ENCODE measurements around the gene CHID1.

Gene CHID1

GRCh38 chr11:883527-883926 is 27.1 kb downstream of the CHID1 start:
- Histone ChIP-seq H3K9me3 (ENCODE audit: low read length) (peaks cover 3% of the 10 kb centered on the region), H3K27me3 (ENCODE audit: insufficient read depth, low read length) (no peaks in the 10 kb centered on the region), H3K4me1 (ENCODE audit: insufficient read depth, low read length) (no peaks in the 10 kb centered on the region), H2AFZ (ENCODE audit: low read depth, low read length) (no peak overlapping the region), H3K36me3 (ENCODE audit: insufficient read depth, low read length) (peaks cover 55% of the 10 kb centered on the region), H3K4me3 (ENCODE audit: low read length) (no peak overlapping the region)

- Histone ChIP-seq H3K27me3 (ENCODE audit: insufficient read depth, low read length) (no peaks in the 10 kb centered on the region), H3K9me3 (ENCODE audit: low read length) (peaks cover 3% of the 10 kb centered on the region), H3K4me1 (ENCODE audit: insufficient read depth, low read length) (no peaks in the 10 kb centered on the region), H3K4me3 (ENCODE audit: low read length) (no peak overlapping the region), H3K36me3 (ENCODE audit: insufficient read depth, low read length) (peaks cover 49% of the 10 kb centered on the region), H2AFZ (ENCODE audit: low read depth, low read length) (no peak overlapping the region)
Observed at GRCh38 chr11:882596-882995, 28.0 kb downstream of the CHID1 start.

- no peak overlapping the region for H3K4me3 ChIP-seq (ENCODE audit: low read length)
- no peaks in the 10 kb centered on the region for H3K9me3 ChIP-seq (ENCODE audit: low read length)
- no peaks in the 10 kb centered on the region for H3K27me3 ChIP-seq (ENCODE audit: insufficient read depth, low read length)
- no peak overlapping the region for H2AFZ ChIP-seq (ENCODE audit: low read depth, low read length)
- peaks cover 37% of the 10 kb centered on the region for H3K36me3 ChIP-seq (ENCODE audit: insufficient read depth, low read length)
- H3K4me1 ChIP-seq (ENCODE audit: insufficient read depth, low read length) = no peaks in the 10 kb centered on the region
Observed at GRCh38 chr11:880447-880846, 30.2 kb downstream of the CHID1 start.

GRCh38 chr11:877565-877964 is 33.0 kb downstream of the CHID1 start:
- Histone ChIP-seq H3K9me3 (ENCODE audit: low read length) (no peaks in the 10 kb centered on the region), H2AFZ (ENCODE audit: low read depth, low read length) (no peak overlapping the region), H3K36me3 (ENCODE audit: insufficient read depth, low read length) (peaks cover 26% of the 10 kb centered on the region), H3K27me3 (ENCODE audit: insufficient read depth, low read length) (no peaks in the 10 kb centered on the region), H3K4me1 (ENCODE audit: insufficient read depth, low read length) (no peaks in the 10 kb centered on the region), H3K4me3 (ENCODE audit: low read length) (no peak overlapping the region)

- Histone ChIP-seq H3K9me3 (ENCODE audit: low read length) (no peaks in the 10 kb centered on the region), H3K36me3 (ENCODE audit: insufficient read depth, low read length) (peaks cover 19% of the 10 kb centered on the region), H2AFZ (ENCODE audit: low read depth, low read length) (no peak overlapping the region), H3K4me1 (ENCODE audit: insufficient read depth, low read length) (no peaks in the 10 kb centered on the region), H3K27me3 (ENCODE audit: insufficient read depth, low read length) (no peaks in the 10 kb centered on the region), H3K4me3 (ENCODE audit: low read length) (no peak overlapping the region)
Observed at GRCh38 chr11:876545-876944, 34.1 kb downstream of the CHID1 start.

- H3K9me3 ChIP-seq (ENCODE audit: low read length) = no peaks in the 10 kb centered on the region
- no peaks in the 10 kb centered on the region for H3K27me3 ChIP-seq (ENCODE audit: insufficient read depth, low read length)
- H3K4me1 ChIP-seq (ENCODE audit: insufficient read depth, low read length) = no peaks in the 10 kb centered on the region
- no peak overlapping the region for H3K4me3 ChIP-seq (ENCODE audit: low read length)
- no peak overlapping the region for H2AFZ ChIP-seq (ENCODE audit: low read depth, low read length)
- peaks cover 15% of the 10 kb centered on the region for H3K36me3 ChIP-seq (ENCODE audit: insufficient read depth, low read length)
Observed at GRCh38 chr11:875769-876301, 34.8 kb downstream of the CHID1 start.

- H3K9me3 ChIP-seq (ENCODE audit: low read length) = no peaks in the 10 kb centered on the region
- no peak overlapping the region for H3K4me3 ChIP-seq (ENCODE audit: low read length)
- no peaks in the 10 kb centered on the region for H3K27me3 ChIP-seq (ENCODE audit: insufficient read depth, low read length)
- peaks cover 14% of the 10 kb centered on the region for H3K36me3 ChIP-seq (ENCODE audit: insufficient read depth, low read length)
- H2AFZ ChIP-seq (ENCODE audit: low read depth, low read length) = no peak overlapping the region
- no peaks in the 10 kb centered on the region for H3K4me1 ChIP-seq (ENCODE audit: insufficient read depth, low read length)
Observed at GRCh38 chr11:875203-875602, 35.4 kb downstream of the CHID1 start.

- Histone ChIP-seq H3K36me3 (ENCODE audit: insufficient read depth, low read length) (peaks cover 11% of the 10 kb centered on the region), H3K27me3 (ENCODE audit: insufficient read depth, low read length) (no peaks in the 10 kb centered on the region), H3K4me1 (ENCODE audit: insufficient read depth, low read length) (no peaks in the 10 kb centered on the region), H2AFZ (ENCODE audit: low read depth, low read length) (no peak overlapping the region), H3K4me3 (ENCODE audit: low read length) (no peak overlapping the region), H3K9me3 (ENCODE audit: low read length) (no peaks in the 10 kb centered on the region)
Observed at GRCh38 chr11:873706-874105, 36.9 kb downstream of the CHID1 start.

- Histone ChIP-seq H3K4me3 (ENCODE audit: low read length) (no peak overlapping the region), H3K4me1 (ENCODE audit: insufficient read depth, low read length) (no peaks in the 10 kb centered on the region), H3K27me3 (ENCODE audit: insufficient read depth, low read length) (no peaks in the 10 kb centered on the region), H3K36me3 (ENCODE audit: insufficient read depth, low read length) (peaks cover 9% of the 10 kb centered on the region), H2AFZ (ENCODE audit: low read depth, low read length) (no peak overlapping the region), H3K9me3 (ENCODE audit: low read length) (no peaks in the 10 kb centered on the region)
Observed at GRCh38 chr11:872799-873198, 37.8 kb downstream of the CHID1 start.

- Histone ChIP-seq H2AFZ (ENCODE audit: low read depth, low read length) (no peak overlapping the region), H3K9me3 (ENCODE audit: low read length) (no peaks in the 10 kb centered on the region), H3K27me3 (ENCODE audit: insufficient read depth, low read length) (no peaks in the 10 kb centered on the region), H3K4me3 (ENCODE audit: low read length) (no peak overlapping the region), H3K36me3 (ENCODE audit: insufficient read depth, low read length) (peaks cover 7% of the 10 kb centered on the region), H3K4me1 (ENCODE audit: insufficient read depth, low read length) (no peaks in the 10 kb centered on the region)
Observed at GRCh38 chr11:871472-871871, 39.1 kb downstream of the CHID1 start.

GRCh38 chr11:870418-870817 is 40.2 kb downstream of the CHID1 start:
- H3K4me1 ChIP-seq (ENCODE audit: insufficient read depth, low read length) = no peaks in the 10 kb centered on the region
- H2AFZ ChIP-seq (ENCODE audit: low read depth, low read length) = no peak overlapping the region
- H3K9me3 ChIP-seq (ENCODE audit: low read length) = no peaks in the 10 kb centered on the region
- H3K4me3 ChIP-seq (ENCODE audit: low read length) = no peak overlapping the region
- no peaks in the 10 kb centered on the region for H3K27me3 ChIP-seq (ENCODE audit: insufficient read depth, low read length)
- H3K36me3 ChIP-seq (ENCODE audit: insufficient read depth, low read length) = peaks cover 16% of the 10 kb centered on the region

- no peak overlapping the region for H2AFZ ChIP-seq (ENCODE audit: low read depth, low read length)
- H3K4me3 ChIP-seq (ENCODE audit: low read length) = no peak overlapping the region
- H3K36me3 ChIP-seq (ENCODE audit: insufficient read depth, low read length) = peaks cover 16% of the 10 kb centered on the region
- H3K4me1 ChIP-seq (ENCODE audit: insufficient read depth, low read length) = no peaks in the 10 kb centered on the region
- H3K27me3 ChIP-seq (ENCODE audit: insufficient read depth, low read length) = no peaks in the 10 kb centered on the region
- H3K9me3 ChIP-seq (ENCODE audit: low read length) = no peaks in the 10 kb centered on the region
Observed at GRCh38 chr11:870127-870413, 40.5 kb downstream of the CHID1 start.

GRCh38 chr11:869399-870126 is 41.0 kb downstream of the CHID1 start:
- Histone ChIP-seq H3K36me3 (ENCODE audit: insufficient read depth, low read length) (peaks cover 16% of the 10 kb centered on the region), H2AFZ (ENCODE audit: low read depth, low read length) (no peak overlapping the region), H3K4me3 (ENCODE audit: low read length) (no peak overlapping the region), H3K4me1 (ENCODE audit: insufficient read depth, low read length) (no peaks in the 10 kb centered on the region), H3K9me3 (ENCODE audit: low read length) (no peaks in the 10 kb centered on the region), H3K27me3 (ENCODE audit: insufficient read depth, low read length) (no peaks in the 10 kb centered on the region)

GRCh38 chr11:868802-869201 is 41.8 kb downstream of the CHID1 start:
- H3K4me1 ChIP-seq (ENCODE audit: insufficient read depth, low read length) = no peaks in the 10 kb centered on the region
- peaks cover 16% of the 10 kb centered on the region for H3K36me3 ChIP-seq (ENCODE audit: insufficient read depth, low read length)
- H3K9me3 ChIP-seq (ENCODE audit: low read length) = no peaks in the 10 kb centered on the region
- no peaks in the 10 kb centered on the region for H3K27me3 ChIP-seq (ENCODE audit: insufficient read depth, low read length)
- no peak overlapping the region for H3K4me3 ChIP-seq (ENCODE audit: low read length)
- no peak overlapping the region for H2AFZ ChIP-seq (ENCODE audit: low read depth, low read length)
